HEK293 (cell line): ENCODE measurements around the gene GUK1.

Source experiments
- KLF8 ChIP-seq: fragments of 450-650 bp; formaldehyde crosslinking; IDR thresholded peaks from 2 replicates; pipeline ENCODE4 v1.5.1; 2016; ENCODE audit warnings: missing biosample characterization, missing genetic modification characterization
- RBAK ChIP-seq: fragments of 450-650 bp; formaldehyde crosslinking; IDR thresholded peaks from 2 replicates; pipeline ENCODE4 v1.5.1; 2016; ENCODE audit warnings: missing biosample characterization, missing genetic modification characterization
- ZBTB48 ChIP-seq: fragments of 450-650 bp; formaldehyde crosslinking; IDR thresholded peaks from 2 replicates; pipeline ENCODE4 v1.5.1; 2016; ENCODE audit warnings: missing biosample characterization, missing genetic modification characterization
- ZNF138 ChIP-seq: fragments of 450-650 bp; formaldehyde crosslinking; IDR thresholded peaks from 2 replicates; pipeline ENCODE4 v1.5.1; 2016; ENCODE audit warnings: missing biosample characterization, missing genetic modification characterization, borderline replicate concordance
- ZNF239 ChIP-seq: fragments of 450-650 bp; formaldehyde crosslinking; IDR thresholded peaks from 2 replicates; pipeline ENCODE4 v1.5.1; 2016; ENCODE audit warnings: missing biosample characterization, missing genetic modification characterization
- ZNF266 ChIP-seq: fragments of 450-650 bp; formaldehyde crosslinking; IDR thresholded peaks from 2 replicates; pipeline ENCODE4 v1.5.1; 2016; ENCODE audit warnings: missing biosample characterization, missing genetic modification characterization, low read depth
- ZNF571 ChIP-seq: fragments of 450-650 bp; formaldehyde crosslinking; IDR thresholded peaks from 2 replicates; pipeline ENCODE4 v1.5.0; 2017; ENCODE audit warnings: missing biosample characterization, missing genetic modification characterization
- ZNF768 ChIP-seq: fragments of 450-650 bp; formaldehyde crosslinking; IDR thresholded peaks from 2 replicates; pipeline ENCODE4 v1.5.1; 2018; ENCODE audit warnings: missing biosample characterization, mild to moderate bottlenecking, missing genetic modification characterization
- TF ChIP-seq, protein P1 (sequence below): fragments of 450-650 bp; formaldehyde crosslinking; IDR thresholded peaks from 2 replicates; pipeline ENCODE4 v1.5.1; 2016; ENCODE audit warnings: missing biosample characterization, missing genetic modification characterization
- TF ChIP-seq, protein P2 (sequence below): fragments of 450-650 bp; formaldehyde crosslinking; IDR thresholded peaks from 2 replicates; pipeline ENCODE4 v1.5.1; 2016; ENCODE audit warnings: missing biosample characterization, missing genetic modification characterization, low read depth
- TF ChIP-seq, protein P3 (sequence below): fragments of 450-650 bp; formaldehyde crosslinking; IDR thresholded peaks from 2 replicates; pipeline ENCODE4 v1.5.1; 2016; ENCODE audit warnings: missing biosample characterization, missing genetic modification characterization
- TF ChIP-seq, protein P4 (sequence below): fragments of 450-650 bp; formaldehyde crosslinking; IDR thresholded peaks from 2 replicates; pipeline ENCODE4 v1.5.1; 2016; ENCODE audit warnings: missing biosample characterization, missing genetic modification characterization
- TF ChIP-seq, protein P5 (sequence below): fragments of 450-650 bp; formaldehyde crosslinking; IDR thresholded peaks from 2 replicates; pipeline ENCODE4 v1.5.1; 2016; ENCODE audit warnings: missing biosample characterization, missing genetic modification characterization

DNA sequence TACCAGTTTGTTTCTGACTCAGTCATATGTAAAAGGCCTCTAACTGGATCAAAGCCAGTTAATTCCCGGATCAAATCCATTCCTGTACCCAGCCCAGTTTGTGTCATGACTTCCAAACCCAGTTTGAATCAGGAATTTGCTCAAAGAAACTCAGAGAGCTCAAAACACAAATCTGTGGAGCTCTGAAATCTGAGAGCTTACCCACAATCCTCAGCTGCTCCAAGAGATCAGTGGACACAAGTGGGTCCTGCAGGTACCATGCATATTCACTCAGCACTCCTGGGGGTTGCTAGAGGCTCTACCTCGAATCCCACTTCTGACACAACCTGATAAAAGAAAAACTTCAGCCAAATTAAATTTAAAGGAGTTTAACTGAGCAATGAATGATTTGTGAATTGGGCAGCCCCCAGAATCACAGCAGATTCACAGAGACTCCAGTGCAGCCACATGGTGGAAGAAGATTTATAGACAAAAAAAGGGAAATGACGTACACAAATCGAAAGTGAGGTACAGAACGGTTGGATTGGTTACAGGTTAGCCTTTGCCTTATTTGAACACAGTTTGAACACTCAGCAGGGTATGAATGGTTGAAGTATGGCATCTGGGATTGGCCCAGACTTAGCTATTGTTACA is 19.1 kb upstream of the GUK1 start:
- TF ChIP-seq, protein P1, sequence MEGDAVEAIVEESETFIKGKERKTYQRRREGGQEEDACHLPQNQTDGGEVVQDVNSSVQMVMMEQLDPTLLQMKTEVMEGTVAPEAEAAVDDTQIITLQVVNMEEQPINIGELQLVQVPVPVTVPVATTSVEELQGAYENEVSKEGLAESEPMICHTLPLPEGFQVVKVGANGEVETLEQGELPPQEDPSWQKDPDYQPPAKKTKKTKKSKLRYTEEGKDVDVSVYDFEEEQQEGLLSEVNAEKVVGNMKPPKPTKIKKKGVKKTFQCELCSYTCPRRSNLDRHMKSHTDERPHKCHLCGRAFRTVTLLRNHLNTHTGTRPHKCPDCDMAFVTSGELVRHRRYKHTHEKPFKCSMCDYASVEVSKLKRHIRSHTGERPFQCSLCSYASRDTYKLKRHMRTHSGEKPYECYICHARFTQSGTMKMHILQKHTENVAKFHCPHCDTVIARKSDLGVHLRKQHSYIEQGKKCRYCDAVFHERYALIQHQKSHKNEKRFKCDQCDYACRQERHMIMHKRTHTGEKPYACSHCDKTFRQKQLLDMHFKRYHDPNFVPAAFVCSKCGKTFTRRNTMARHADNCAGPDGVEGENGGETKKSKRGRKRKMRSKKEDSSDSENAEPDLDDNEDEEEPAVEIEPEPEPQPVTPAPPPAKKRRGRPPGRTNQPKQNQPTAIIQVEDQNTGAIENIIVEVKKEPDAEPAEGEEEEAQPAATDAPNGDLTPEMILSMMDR (tag by site-specific recombination) = no peak
- TF ChIP-seq, protein P2, sequence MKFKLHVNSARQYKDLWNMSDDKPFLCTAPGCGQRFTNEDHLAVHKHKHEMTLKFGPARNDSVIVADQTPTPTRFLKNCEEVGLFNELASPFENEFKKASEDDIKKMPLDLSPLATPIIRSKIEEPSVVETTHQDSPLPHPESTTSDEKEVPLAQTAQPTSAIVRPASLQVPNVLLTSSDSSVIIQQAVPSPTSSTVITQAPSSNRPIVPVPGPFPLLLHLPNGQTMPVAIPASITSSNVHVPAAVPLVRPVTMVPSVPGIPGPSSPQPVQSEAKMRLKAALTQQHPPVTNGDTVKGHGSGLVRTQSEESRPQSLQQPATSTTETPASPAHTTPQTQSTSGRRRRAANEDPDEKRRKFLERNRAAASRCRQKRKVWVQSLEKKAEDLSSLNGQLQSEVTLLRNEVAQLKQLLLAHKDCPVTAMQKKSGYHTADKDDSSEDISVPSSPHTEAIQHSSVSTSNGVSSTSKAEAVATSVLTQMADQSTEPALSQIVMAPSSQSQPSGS = no peak
- no peak for TF ChIP-seq ZNF571
- TF ChIP-seq ZNF138 (tag by site-specific recombination) = no peak
- no peak for TF ChIP-seq ZNF266 (tag by site-specific recombination)
- TF ChIP-seq, protein P3, sequence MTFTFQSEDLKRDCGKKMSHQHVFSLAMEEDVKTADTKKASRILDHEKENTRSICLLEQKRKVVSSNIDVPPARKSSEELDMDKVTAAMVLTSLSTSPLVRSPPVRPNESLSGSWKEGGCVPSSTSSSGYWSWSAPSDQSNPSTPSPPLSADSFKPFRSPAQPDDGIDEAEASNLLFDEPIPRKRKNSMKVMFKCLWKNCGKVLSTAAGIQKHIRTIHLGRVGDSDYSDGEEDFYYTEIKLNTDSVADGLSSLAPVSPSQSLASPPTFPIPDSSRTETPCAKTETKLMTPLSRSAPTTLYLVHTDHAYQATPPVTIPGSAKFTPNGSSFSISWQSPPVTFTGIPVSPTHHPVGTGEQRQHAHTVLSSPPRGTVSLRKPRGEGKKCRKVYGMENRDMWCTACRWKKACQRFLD (tag by site-specific recombination) = no peak
- no peak for TF ChIP-seq KLF8 (tag by site-specific recombination)
- TF ChIP-seq, protein P4, sequence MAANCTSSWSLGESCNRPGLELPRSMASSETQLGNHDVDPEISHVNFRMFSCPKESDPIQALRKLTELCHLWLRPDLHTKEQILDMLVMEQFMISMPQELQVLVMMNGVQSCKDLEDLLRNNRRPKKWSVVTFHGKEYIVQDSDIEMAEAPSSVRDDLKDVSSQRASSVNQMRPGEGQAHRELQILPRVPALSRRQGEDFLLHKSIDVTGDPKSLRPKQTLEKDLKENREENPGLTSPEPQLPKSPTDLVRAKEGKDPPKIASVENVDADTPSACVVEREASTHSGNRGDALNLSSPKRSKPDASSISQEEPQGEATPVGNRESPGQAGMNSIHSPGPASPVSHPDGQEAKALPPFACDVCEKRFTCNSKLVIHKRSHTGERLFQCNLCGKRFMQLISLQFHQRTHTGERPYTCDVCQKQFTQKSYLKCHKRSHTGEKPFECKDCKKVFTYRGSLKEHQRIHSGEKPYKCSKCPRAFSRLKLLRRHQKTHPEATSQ = no peak
- TF ChIP-seq RBAK = no peak
- no peak for TF ChIP-seq ZNF239 (tag by site-specific recombination)
- TF ChIP-seq, protein P5, sequence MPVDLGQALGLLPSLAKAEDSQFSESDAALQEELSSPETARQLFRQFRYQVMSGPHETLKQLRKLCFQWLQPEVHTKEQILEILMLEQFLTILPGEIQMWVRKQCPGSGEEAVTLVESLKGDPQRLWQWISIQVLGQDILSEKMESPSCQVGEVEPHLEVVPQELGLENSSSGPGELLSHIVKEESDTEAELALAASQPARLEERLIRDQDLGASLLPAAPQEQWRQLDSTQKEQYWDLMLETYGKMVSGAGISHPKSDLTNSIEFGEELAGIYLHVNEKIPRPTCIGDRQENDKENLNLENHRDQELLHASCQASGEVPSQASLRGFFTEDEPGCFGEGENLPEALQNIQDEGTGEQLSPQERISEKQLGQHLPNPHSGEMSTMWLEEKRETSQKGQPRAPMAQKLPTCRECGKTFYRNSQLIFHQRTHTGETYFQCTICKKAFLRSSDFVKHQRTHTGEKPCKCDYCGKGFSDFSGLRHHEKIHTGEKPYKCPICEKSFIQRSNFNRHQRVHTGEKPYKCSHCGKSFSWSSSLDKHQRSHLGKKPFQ (tag by site-specific recombination) = no peak
- no peak for TF ChIP-seq ZBTB48 (tag by site-specific recombination)
- no peak for TF ChIP-seq ZNF768 (tag by site-specific recombination)
